Stimulated activated memory B cell treated with anti-CD40 and anti-IgM and Interleukin-4, amounts not matched to agents 10 μg/mL and 1 μg/mL and 100 μg/mL, for 72 hours (primary cell): ENCODE results near the gene DAW1.

Experiments
- ATAC-seq: fragments of 150-1000 bp; cut with Tn5 transposase; 2 replicates; pipeline ENCODE4 v1.10.0; 2021
- H3K27ac Mint-ChIP-seq: one replicate; pipeline ENCODE4 v1.8.0; 2022; ENCODE audit warnings: mild to moderate bottlenecking, mixed read lengths
- H3K27me3 Mint-ChIP-seq: one replicate; pipeline ENCODE4 v1.8.0; 2022; ENCODE audit warnings: mixed read lengths
- H3K36me3 Mint-ChIP-seq: one replicate; pipeline ENCODE4 v1.8.0; 2022; ENCODE audit warnings: mixed read lengths
- H3K4me1 Mint-ChIP-seq: one replicate; pipeline ENCODE4 v1.8.0; 2022; ENCODE audit warnings: mixed read lengths
- H3K4me3 Mint-ChIP-seq: one replicate; pipeline ENCODE4 v1.8.0; 2022; ENCODE audit warnings: mild to moderate bottlenecking, moderate library complexity, mixed read lengths
- H3K9me3 Mint-ChIP-seq: one replicate; pipeline ENCODE4 v1.8.0; 2022; ENCODE audit warnings: mixed read lengths

DAW1 gene

GRCh38 chr2:227849906-227850305 lies 21.5 kb upstream of the DAW1 start:
- Mint-ChIP-seq H3K4me1 (peaks cover 13% of the 10 kb centered on the region), H3K4me3 (no peak overlapping the region)

GRCh38 chr2:227853204-227853629 lies 18.2 kb upstream of the DAW1 start:
- Mint-ChIP-seq H3K4me3 (no peak overlapping the region), H3K27ac (no peak overlapping the region), H3K27me3 (peaks cover 30% of the 10 kb centered on the region), H3K9me3 (no peaks in the 10 kb centered on the region), H3K36me3 (no peaks in the 10 kb centered on the region), H3K4me1 (peaks cover 5% of the 10 kb centered on the region)
- ATAC-seq = no peak

More at GRCh38 chr2:227849906-227850305, 21.5 kb upstream of the DAW1 start:
- Mint-ChIP-seq H3K9me3 (no peaks in the 10 kb centered on the region), H3K36me3 (no peaks in the 10 kb centered on the region), H3K27ac (no peak overlapping the region), H3K27me3 (peaks cover 28% of the 10 kb centered on the region)
- ATAC-seq = no peak

GRCh38 chr2:227853765-227854271 lies 17.6 kb upstream of the DAW1 start:
- Mint-ChIP-seq H3K4me1 (no peaks in the 10 kb centered on the region), H3K27ac (no peak overlapping the region), H3K36me3 (no peaks in the 10 kb centered on the region), H3K27me3 (peaks cover 30% of the 10 kb centered on the region), H3K9me3 (no peaks in the 10 kb centered on the region), H3K4me3 (no peak overlapping the region)
- no peak for ATAC-seq

GRCh38 chr2:227855440-227855839 lies 16.0 kb upstream of the DAW1 start:
- peaks cover 30% of the 10 kb centered on the region for H3K27me3 Mint-ChIP-seq
- H3K36me3 Mint-ChIP-seq = no peaks in the 10 kb centered on the region
- no peaks in the 10 kb centered on the region for H3K4me1 Mint-ChIP-seq
- no peak for ATAC-seq
- H3K9me3 Mint-ChIP-seq = no peaks in the 10 kb centered on the region
- no peak overlapping the region for H3K27ac Mint-ChIP-seq
- H3K4me3 Mint-ChIP-seq = no peak overlapping the region

GRCh38 chr2:227856697-227857096 lies 14.7 kb upstream of the DAW1 start:
- no peaks in the 10 kb centered on the region for H3K4me1 Mint-ChIP-seq
- ATAC-seq = no peak
- peaks cover 30% of the 10 kb centered on the region for H3K27me3 Mint-ChIP-seq
- H3K9me3 Mint-ChIP-seq = no peaks in the 10 kb centered on the region
- H3K4me3 Mint-ChIP-seq = no peak overlapping the region
- H3K36me3 Mint-ChIP-seq = no peaks in the 10 kb centered on the region
- H3K27ac Mint-ChIP-seq = no peak overlapping the region

GRCh38 chr2:227860221-227860641 lies 11.2 kb upstream of the DAW1 start:
- Mint-ChIP-seq H3K27me3 (peaks cover 5% of the 10 kb centered on the region), H3K27ac (no peak overlapping the region), H3K9me3 (no peaks in the 10 kb centered on the region), H3K4me3 (no peak overlapping the region), H3K36me3 (no peaks in the 10 kb centered on the region), H3K4me1 (no peaks in the 10 kb centered on the region)
- ATAC-seq = no peak

- Mint-ChIP-seq H3K4me3 (no peak overlapping the region), H3K9me3 (no peaks in the 10 kb centered on the region), H3K36me3 (no peaks in the 10 kb centered on the region), H3K4me1 (no peaks in the 10 kb centered on the region), H3K27me3 (peaks cover 6% of the 10 kb centered on the region), H3K27ac (no peak overlapping the region)
- no peak for ATAC-seq
Observed at GRCh38 chr2:227861011-227861410, 10.4 kb upstream of the DAW1 start.

- no peaks in the 10 kb centered on the region for H3K36me3 Mint-ChIP-seq
Observed at GRCh38 chr2:227862227-227862740, 9.1 kb upstream of the DAW1 start.

GRCh38 chr2:227862741-227863588 lies 8.5 kb upstream of the DAW1 start:
- no peaks in the 10 kb centered on the region for H3K4me1 Mint-ChIP-seq
- no peak for ATAC-seq
- no peaks in the 10 kb centered on the region for H3K9me3 Mint-ChIP-seq
- no peaks in the 10 kb centered on the region for H3K36me3 Mint-ChIP-seq
- no peak overlapping the region for H3K27ac Mint-ChIP-seq
- no peak overlapping the region for H3K4me3 Mint-ChIP-seq
- peaks cover 9% of the 10 kb centered on the region for H3K27me3 Mint-ChIP-seq

More at GRCh38 chr2:227862227-227862740, 9.1 kb upstream of the DAW1 start:
- no peak for ATAC-seq
- H3K4me1 Mint-ChIP-seq = no peaks in the 10 kb centered on the region
- no peak overlapping the region for H3K27ac Mint-ChIP-seq
- no peaks in the 10 kb centered on the region for H3K9me3 Mint-ChIP-seq
- H3K4me3 Mint-ChIP-seq = no peak overlapping the region
- H3K27me3 Mint-ChIP-seq = peaks cover 9% of the 10 kb centered on the region

GRCh38 chr2:227864161-227864756 lies 7.2 kb upstream of the DAW1 start:
- Mint-ChIP-seq H3K36me3 (no peaks in the 10 kb centered on the region), H3K27ac (no peak overlapping the region), H3K9me3 (no peaks in the 10 kb centered on the region), H3K4me3 (no peak overlapping the region), H3K27me3 (peaks cover 9% of the 10 kb centered on the region), H3K4me1 (no peaks in the 10 kb centered on the region)
- ATAC-seq = no peak

- Mint-ChIP-seq H3K4me1 (no peaks in the 10 kb centered on the region), H3K36me3 (no peaks in the 10 kb centered on the region), H3K9me3 (no peaks in the 10 kb centered on the region), H3K27ac (no peak overlapping the region), H3K4me3 (no peak overlapping the region), H3K27me3 (peaks cover 15% of the 10 kb centered on the region)
- ATAC-seq = no peak
Observed at GRCh38 chr2:227865291-227865690, 6.1 kb upstream of the DAW1 start.

- H3K4me1 Mint-ChIP-seq = no peaks in the 10 kb centered on the region
- no peaks in the 10 kb centered on the region for H3K36me3 Mint-ChIP-seq
- H3K9me3 Mint-ChIP-seq = no peaks in the 10 kb centered on the region
- no peak overlapping the region for H3K4me3 Mint-ChIP-seq
- H3K27me3 Mint-ChIP-seq = peaks cover 16% of the 10 kb centered on the region
- ATAC-seq = no peak
- no peak overlapping the region for H3K27ac Mint-ChIP-seq
Observed at GRCh38 chr2:227867386-227867785, 4.0 kb upstream of the DAW1 start.

- Mint-ChIP-seq H3K4me1 (no peaks in the 10 kb centered on the region), H3K27me3 (peaks cover 35% of the 10 kb centered on the region), H3K9me3 (peaks cover 2% of the 10 kb centered on the region), H3K36me3 (no peaks in the 10 kb centered on the region), H3K4me3 (no peak overlapping the region), H3K27ac (no peak overlapping the region)
- ATAC-seq = no peak
Observed at GRCh38 chr2:227870710-227871374, 589 bp upstream of the DAW1 start.

- H3K4me1 Mint-ChIP-seq = no peaks in the 10 kb centered on the region
- peaks cover 2% of the 10 kb centered on the region for H3K9me3 Mint-ChIP-seq
- peaks cover 32% of the 10 kb centered on the region for H3K27me3 Mint-ChIP-seq
- ATAC-seq = no peak
- H3K36me3 Mint-ChIP-seq = no peaks in the 10 kb centered on the region
- H3K4me3 Mint-ChIP-seq = no peak overlapping the region
- no peak overlapping the region for H3K27ac Mint-ChIP-seq
Observed at GRCh38 chr2:227872676-227873075, 1.2 kb downstream of the DAW1 start.

- H3K36me3 Mint-ChIP-seq = no peaks in the 10 kb centered on the region
- ATAC-seq = no peak
Observed at GRCh38 chr2:227876300-227876801, 4.9 kb downstream of the DAW1 start.

More at GRCh38 chr2:227876300-227876801, 4.9 kb downstream of the DAW1 start:
- H3K27ac Mint-ChIP-seq = no peak overlapping the region
- H3K9me3 Mint-ChIP-seq = peaks cover 2% of the 10 kb centered on the region
- no peaks in the 10 kb centered on the region for H3K4me1 Mint-ChIP-seq
- H3K27me3 Mint-ChIP-seq = peaks cover 38% of the 10 kb centered on the region
- H3K4me3 Mint-ChIP-seq = no peak overlapping the region
